Endothelial cell of umbilical vein (primary cell): ENCODE data around the gene ALK. TPM values are rescaled to one million over a fixed set of nuclear protein-coding genes. Genes with fewer than 3 reads are reported as not detected.

Source experiments
- BruUV-seq: library from RNA; stranded (reverse); fragments of 400-500 nt; replicated peaks from 2 replicates; lab custom pipeline; 2021; lab: Mats Ljungman, UMichigan
- CTCF ChIA-PET: fragments of 300-600, 350-600 bp; sonication (Branson Sonifier 250); formaldehyde crosslinking; loops from one replicate; lab custom pipeline; 2021; ENCODE audit warnings: antibody characterized with exemption, inconsistent platforms; lab: Charles Lee
- POLR2A ChIA-PET: fragments of 300-600, 350-600 bp; sonication (Branson Sonifier 250); formaldehyde crosslinking; loops from one replicate; lab custom pipeline; 2021; ENCODE audit warnings: antibody characterized with exemption, inconsistent platforms; lab: Charles Lee
- DNase-seq: peaks from one replicate; pipeline ENCODE4 v3.0.0-alpha.2; 2011; ENCODE audit warnings: low read depth, low spot score
- FAIRE-seq: peaks from 2 replicates; lab custom pipeline; 2011; peaks lifted over from hg19 to GRCh38; lab: Jason Lieb, UNC
- H2AFZ ChIP-seq: 2 replicates; pipeline ENCODE4 v1.6.0; 2012; ENCODE audit warnings: low read depth, low read length, control low read depth, inconsistent platforms
- H3K27ac ChIP-seq: 2 replicates; pipeline ENCODE4 v1.5.1; 2011; ENCODE audit warnings: low read depth, mild to moderate bottlenecking, control low read depth, low read length, moderate library complexity; ENCODE audit not compliant: insufficient read depth
- H3K27me3 ChIP-seq, 2 experiments: 2 replicates each; pipeline versions ENCODE4 v1.6.0 to v1.6.1; 2011; ENCODE audit warnings: low read length in 2 of 2, mixed read lengths in 1 of 2; ENCODE audit not compliant: control insufficient read depth in 2 of 2, insufficient read depth in 2 of 2
- H3K36me3 ChIP-seq, 2 experiments: 2 replicates in 1 of 2; 3 replicates in 1 of 2; pipeline ENCODE4 v1.5.1; 2011; ENCODE audit warnings: low read length in 2 of 2, mild to moderate bottlenecking in 1 of 2, moderate library complexity in 1 of 2; ENCODE audit not compliant: control insufficient read depth in 2 of 2, insufficient read depth in 2 of 2; ENCODE audit errors: extremely low read depth in 1 of 2
- H3K4me1 ChIP-seq: 3 replicates; pipeline ENCODE4 v1.5.1; 2011; ENCODE audit warnings: mild to moderate bottlenecking, low read length; ENCODE audit not compliant: control insufficient read depth, insufficient read depth; ENCODE audit errors: extremely low read depth
- H3K4me2 ChIP-seq: 2 replicates; pipeline ENCODE4 v1.6.1; 2011; ENCODE audit warnings: low read length, control low read depth, mixed read lengths; ENCODE audit not compliant: insufficient read depth
- H3K4me3 ChIP-seq, 3 experiments: fragments of 200-600 bp in 1 of 3; sonication (generic), shearing (Covaris generic) in 1 of 3; replicated peaks in 1 of 3; 2 replicates each; pipeline ENCODE4 v1.5.1; 2011 to 2016; ENCODE audit warnings: control low read depth in 3 of 3, low read length in 3 of 3, mild to moderate bottlenecking in 2 of 3, inconsistent platforms in 1 of 3, low read depth in 1 of 3, moderate library complexity in 1 of 3; ENCODE audit not compliant: insufficient read depth in 1 of 3
- H3K79me2 ChIP-seq: 2 replicates; pipeline ENCODE4 v1.6.0; 2012; ENCODE audit warnings: low read length, inconsistent platforms; ENCODE audit not compliant: control insufficient read depth, insufficient read depth
- H3K9ac ChIP-seq: replicated peaks from 2 replicates; pipeline ENCODE3; 2011; ENCODE audit warnings: low read length, control low read depth; ENCODE audit not compliant: insufficient read depth; ENCODE audit errors: extremely low read depth
- H3K9me1 ChIP-seq: replicated peaks from 3 replicates; pipeline ENCODE4 v1.6.0; 2011; ENCODE audit warnings: mild to moderate bottlenecking, low read length; ENCODE audit not compliant: control insufficient read depth, insufficient read depth; ENCODE audit errors: extremely low read depth
- H3K9me3 ChIP-seq: replicated peaks from 2 replicates; pipeline ENCODE4 v1.5.1; 2012; ENCODE audit warnings: low read length, inconsistent platforms; ENCODE audit not compliant: control insufficient read depth, insufficient read depth
- H4K20me1 ChIP-seq: replicated peaks from 2 replicates; pipeline ENCODE3; 2011; ENCODE audit warnings: mild to moderate bottlenecking, low read length; ENCODE audit not compliant: control insufficient read depth, insufficient read depth; ENCODE audit errors: extremely low read depth
- CTCF ChIP-seq, 2 donors: IDR thresholded peaks; 1 replicate in 1 of 2; 2 replicates in 1 of 2; pipeline ENCODE4 v1.5.1; 2011; ENCODE audit warnings: low read length in 2 of 2, mild to moderate bottlenecking in 2 of 2, moderate library complexity in 2 of 2, control low read depth in 1 of 2, inconsistent platforms in 1 of 2, low read depth in 1 of 2; ENCODE audit not compliant: insufficient read depth in 1 of 2; ENCODE audit errors: extremely low read depth in 1 of 2
- EZH2 ChIP-seq: IDR thresholded peaks from 2 replicates; pipeline ENCODE4 v1.6.1; 2012; ENCODE audit warnings: borderline replicate concordance, low read depth, mild to moderate bottlenecking, moderate library complexity, low read length, inconsistent platforms; ENCODE audit not compliant: severe bottlenecking
- FOS ChIP-seq: IDR thresholded peaks from 2 replicates; pipeline ENCODE4 v1.6.1; 2011; ENCODE audit warnings: mild to moderate bottlenecking, low read length, moderate library complexity, borderline replicate concordance; ENCODE audit not compliant: insufficient read depth
- GATA2 ChIP-seq: IDR thresholded peaks from 2 replicates; pipeline ENCODE4 v1.7.0; 2011; ENCODE audit warnings: low read depth, mild to moderate bottlenecking, moderate library complexity, mixed read lengths, low read length; ENCODE audit not compliant: insufficient read length, insufficient read depth
- JUN ChIP-seq: IDR thresholded peaks from 2 replicates; pipeline ENCODE4 v1.6.1; 2011; ENCODE audit warnings: borderline replicate concordance, low read depth; ENCODE audit not compliant: insufficient read length, insufficient read depth
- MAX ChIP-seq: IDR thresholded peaks from 2 replicates; pipeline ENCODE4 v1.6.1; 2011; ENCODE audit not compliant: insufficient read depth, insufficient read length
- MYC ChIP-seq: IDR thresholded peaks from one replicate; pipeline ENCODE4 v1.6.1; 2011; ENCODE audit warnings: mild to moderate bottlenecking, low read depth, low read length
- POLR2A ChIP-seq: IDR thresholded peaks from 2 replicates; pipeline ENCODE4 v1.6.1; 2012; ENCODE audit warnings: low read depth, mild to moderate bottlenecking, control low read depth, low read length
- POLR2AphosphoS5 ChIP-seq: IDR thresholded peaks from 2 replicates; pipeline ENCODE4 v1.6.1; 2012; ENCODE audit warnings: low read depth, mild to moderate bottlenecking, control low read depth, low read length, moderate library complexity; ENCODE audit not compliant: insufficient read depth
- dilution Hi-C: fragments of 300-500 bp; cut with MboI; formaldehyde crosslinking; loops from one replicate; pipeline ENCODE4 v1.15.0; 2019; ENCODE audit warnings: low sequenced_read_pairs; ENCODE audit not compliant: extremely low pct_ligation_motif_present
- intact Hi-C: fragments of 100-400 bp; cut with micrococcal nuclease; formaldehyde crosslinking; loops from one replicate; pipeline ENCODE4 v1.10.0; 2022
- polyA plus RNA-seq, 4 experiments: library from polyadenylated mRNA; depleted of rRNA in 3 of 4; stranded (reverse) in 3 of 4; unstranded in 1 of 4; fragments of >200 nt; gene quantifications; 2 replicates each; pipeline versions ENCODE4 v1.2.1 to v1.2.3, GENCODE V29; 2011 to 2012; ENCODE audit warnings: missing spikeins in 1 of 4
- total RNA-seq: library from RNA; stranded (reverse); gene quantifications from 2 replicates; pipeline ENCODE4 v1.2.3, GENCODE V29; 2021

Gene ALK
- total and polyA plus RNA-seq, 2 donors (not counting 3 experiments of a cell fraction or from before 2014, with no cell fraction given): not detected

- Histone ChIP-seq H3K9me3 (no peaks in the 10 kb centered on the region), H2AFZ (no peak overlapping the region), H3K27me3 (no peaks in the 10 kb centered on the region), H3K27ac (no peak overlapping the region), H3K4me1 (no peaks in the 10 kb centered on the region), H4K20me1 (no peaks in the 10 kb centered on the region), H3K4me3 (no peak overlapping the region), H3K4me2 (no peak overlapping the region), H3K9ac (no peak overlapping the region), H3K79me2 (no peaks in the 10 kb centered on the region), H3K9me1 (no peaks in the 10 kb centered on the region), H3K36me3 (no peaks in the 10 kb centered on the region)
- POLR2A ChIA-PET: no interaction called here
- intact Hi-C loops: no loop called here
- BruUV-seq: no TSS peak
- CTCF ChIA-PET: no interaction called here
- TF ChIP-seq MYC: no peak
- TF ChIP-seq CTCF (IDR thresholded peaks at IDR 0.05; ENCODE audit: extremely low read depth in 1 of 2, insufficient read depth in 1 of 2, low read depth in 1 of 2, low read length in 2 of 2): no peak
- no peak for TF ChIP-seq JUN
- no peak for TF ChIP-seq POLR2A
- no peak for TF ChIP-seq MAX
- TF ChIP-seq FOS: no peak
- no peak for TF ChIP-seq GATA2
- no peak for TF ChIP-seq EZH2
- no peak for TF ChIP-seq POLR2AphosphoS5
- FAIRE-seq (no peak), DNase-seq (no peak)
- dilution Hi-C loops: no loop called here
Measured at GRCh38 chr2:29420999-29421782, 500.2 kb downstream of the ALK start.
